G401.6 (cell line): ENCODE data around the gene PXMP4.

Experiments
- FAIRE-seq: peaks from 2 replicates; lab custom pipeline; 2012; peaks lifted over from hg19 to GRCh38; lab: Jason Lieb, UNC

Gene PXMP4

DNA sequence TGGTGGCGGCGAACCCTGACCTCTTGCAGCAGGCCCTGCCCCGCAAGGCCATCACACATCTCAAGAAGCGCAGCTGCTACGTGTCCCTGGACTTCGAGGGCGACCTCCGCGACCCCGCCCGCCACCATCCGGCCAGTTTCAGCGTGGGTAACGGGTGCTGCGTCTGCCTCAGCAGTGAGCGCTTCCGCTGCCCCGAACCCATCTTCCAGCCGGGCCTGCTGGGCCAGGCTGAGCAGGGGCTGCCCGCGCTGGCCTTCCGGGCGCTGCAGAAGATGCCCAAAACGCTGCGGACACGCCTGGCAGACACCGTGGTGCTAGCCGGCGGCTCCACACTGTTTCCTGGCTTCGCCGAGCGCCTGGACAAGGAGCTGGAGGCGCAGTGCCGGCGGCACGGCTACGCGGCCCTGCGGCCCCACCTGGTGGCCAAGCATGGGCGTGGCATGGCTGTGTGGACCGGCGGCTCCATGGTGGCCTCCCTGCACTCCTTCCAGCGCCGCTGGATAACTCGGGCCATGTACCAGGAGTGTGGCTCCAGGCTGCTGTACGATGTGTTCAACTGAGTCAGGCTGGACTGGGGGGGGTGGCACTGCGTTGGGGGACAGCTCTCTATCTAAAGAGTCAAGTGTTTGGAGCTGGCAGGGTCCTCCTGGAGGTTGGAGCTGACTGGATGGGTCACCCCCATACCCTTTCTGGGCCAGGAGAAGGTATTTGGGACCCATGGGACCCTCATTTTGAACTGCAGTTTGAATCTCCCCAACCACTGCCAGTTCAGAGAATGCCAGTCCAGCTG lies 52.2 kb downstream of the PXMP4 start:
- no peak for FAIRE-seq

DNA sequence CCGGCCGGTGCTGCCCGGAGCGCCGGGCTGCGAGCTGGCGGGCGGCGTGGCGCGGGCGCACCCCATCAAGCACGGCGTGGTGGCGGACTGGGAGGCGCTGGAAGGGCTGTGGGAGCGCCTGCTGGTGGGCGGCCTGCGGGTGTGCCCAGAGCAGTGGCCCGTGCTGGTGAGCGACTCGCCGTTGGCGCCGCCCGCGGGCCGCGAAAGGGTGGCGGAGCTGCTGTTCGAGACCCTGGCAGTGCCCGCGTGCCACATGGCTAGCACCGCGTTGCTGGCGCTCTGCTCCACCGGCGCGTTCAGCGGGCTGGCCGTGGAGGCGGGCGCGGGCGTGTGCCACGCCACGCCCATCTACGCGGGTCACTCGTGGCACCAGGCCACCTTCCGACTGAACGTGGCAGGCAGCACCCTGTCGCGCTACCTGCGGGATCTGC lies 52.9 kb downstream of the PXMP4 start:
- FAIRE-seq, result no peak

DNA sequence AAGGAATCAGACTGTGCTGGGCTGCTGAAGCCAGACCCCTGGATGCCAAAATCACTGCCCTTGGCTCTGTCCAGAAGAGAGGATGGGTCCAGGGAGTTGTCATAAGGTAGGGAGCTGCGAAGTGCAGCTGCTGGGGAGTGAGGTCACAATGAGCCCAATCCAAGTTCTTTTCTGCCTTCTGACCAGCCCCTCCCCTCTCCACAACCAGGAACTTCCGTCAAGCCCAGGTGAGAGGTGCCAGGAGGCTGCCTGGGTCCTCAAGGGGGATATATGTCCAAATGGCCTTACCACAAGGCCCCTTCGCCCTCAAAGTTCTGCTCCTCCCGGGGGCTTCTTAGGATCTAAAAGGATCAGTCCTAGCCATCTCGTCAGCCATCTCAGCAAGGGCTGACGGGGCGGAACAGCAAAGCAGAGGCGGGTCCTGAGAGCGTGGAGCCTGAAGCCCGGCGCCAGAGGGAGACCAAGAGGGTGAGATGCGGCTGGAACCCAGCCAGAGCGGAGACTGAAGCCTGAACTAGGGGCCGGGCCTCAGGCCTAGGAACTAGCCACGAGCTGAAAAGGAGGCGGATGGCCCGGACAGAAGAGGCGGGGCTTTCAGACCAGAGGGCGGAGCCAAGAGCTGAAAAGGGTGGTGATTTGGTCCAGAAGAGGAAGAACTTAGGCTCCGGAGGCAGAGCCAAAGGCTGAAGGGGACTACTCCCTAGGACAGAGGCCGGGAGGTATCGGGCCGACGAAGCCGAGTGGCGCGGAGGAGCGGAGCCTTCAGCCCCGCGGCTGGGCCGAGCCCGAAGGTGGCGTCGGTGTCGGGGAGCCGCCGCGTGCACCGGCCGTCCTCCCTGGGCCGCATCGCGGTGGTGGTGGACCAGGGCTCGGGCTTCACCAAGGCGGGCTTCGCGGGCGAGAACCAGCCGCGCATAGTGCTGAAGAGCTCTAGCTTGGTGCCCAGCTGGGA lies 53.5 kb downstream of the PXMP4 start, which contains the start of gene ACTL10:
Gene ACTL10, plus strand, starts transcription at position 651 of the 952 bp plus-strand sequence. CDS start 555 bp downstream, outside the sequence.
- no peak for FAIRE-seq

DNA sequence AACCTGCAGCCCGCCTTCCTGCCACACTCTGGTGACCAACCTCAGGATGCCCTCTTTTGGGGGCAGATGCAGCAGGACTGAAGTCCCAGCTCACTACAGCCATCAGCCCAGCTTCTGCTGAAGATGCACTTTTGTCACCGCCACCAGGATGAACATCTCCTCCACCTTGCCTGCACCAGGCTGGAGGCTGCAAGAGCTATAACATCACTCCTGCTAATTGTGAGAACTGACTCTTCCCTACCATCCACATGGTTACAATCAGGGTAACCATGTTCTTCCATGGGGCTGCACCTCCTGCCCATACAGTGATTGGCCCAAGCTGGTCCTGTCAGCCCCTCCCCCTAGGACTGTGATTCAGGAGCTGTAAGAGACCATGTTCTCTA lies 55.4 kb downstream of the PXMP4 start:
- peak; percentile 60 for FAIRE-seq

DNA sequence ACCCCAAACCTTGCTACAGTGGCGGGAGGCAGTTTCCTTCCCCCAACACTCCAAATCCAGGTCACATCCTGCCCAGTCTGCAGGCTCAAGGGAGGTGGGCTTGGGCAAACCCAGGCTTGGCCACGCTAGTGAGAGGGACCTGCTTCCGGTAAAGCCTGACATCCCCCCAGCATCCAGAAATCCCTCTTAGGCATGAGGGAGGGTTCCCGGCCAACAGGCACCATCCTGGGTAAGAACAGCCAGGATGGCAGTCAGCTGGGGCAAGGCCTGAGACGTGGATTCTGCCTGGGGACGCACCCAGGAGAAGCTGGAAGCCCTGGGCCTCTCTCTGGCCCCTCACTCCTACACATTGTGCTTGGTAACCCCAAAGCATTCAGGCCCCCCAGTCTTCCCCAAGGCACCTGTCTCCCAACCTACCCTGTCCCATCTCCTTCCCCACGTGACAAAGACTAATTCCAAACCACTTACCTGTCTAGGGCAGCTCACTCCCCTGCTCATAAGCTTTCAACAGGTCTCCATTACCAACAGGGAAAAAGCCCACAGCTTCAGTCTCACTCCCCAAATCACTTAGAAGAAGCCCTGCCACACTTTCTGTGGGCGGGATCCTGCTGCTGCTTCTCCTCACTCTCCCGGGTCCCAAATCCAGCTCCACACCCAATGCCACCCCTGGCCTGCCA lies 55.9 kb downstream of the PXMP4 start:
- FAIRE-seq, result no peak

DNA sequence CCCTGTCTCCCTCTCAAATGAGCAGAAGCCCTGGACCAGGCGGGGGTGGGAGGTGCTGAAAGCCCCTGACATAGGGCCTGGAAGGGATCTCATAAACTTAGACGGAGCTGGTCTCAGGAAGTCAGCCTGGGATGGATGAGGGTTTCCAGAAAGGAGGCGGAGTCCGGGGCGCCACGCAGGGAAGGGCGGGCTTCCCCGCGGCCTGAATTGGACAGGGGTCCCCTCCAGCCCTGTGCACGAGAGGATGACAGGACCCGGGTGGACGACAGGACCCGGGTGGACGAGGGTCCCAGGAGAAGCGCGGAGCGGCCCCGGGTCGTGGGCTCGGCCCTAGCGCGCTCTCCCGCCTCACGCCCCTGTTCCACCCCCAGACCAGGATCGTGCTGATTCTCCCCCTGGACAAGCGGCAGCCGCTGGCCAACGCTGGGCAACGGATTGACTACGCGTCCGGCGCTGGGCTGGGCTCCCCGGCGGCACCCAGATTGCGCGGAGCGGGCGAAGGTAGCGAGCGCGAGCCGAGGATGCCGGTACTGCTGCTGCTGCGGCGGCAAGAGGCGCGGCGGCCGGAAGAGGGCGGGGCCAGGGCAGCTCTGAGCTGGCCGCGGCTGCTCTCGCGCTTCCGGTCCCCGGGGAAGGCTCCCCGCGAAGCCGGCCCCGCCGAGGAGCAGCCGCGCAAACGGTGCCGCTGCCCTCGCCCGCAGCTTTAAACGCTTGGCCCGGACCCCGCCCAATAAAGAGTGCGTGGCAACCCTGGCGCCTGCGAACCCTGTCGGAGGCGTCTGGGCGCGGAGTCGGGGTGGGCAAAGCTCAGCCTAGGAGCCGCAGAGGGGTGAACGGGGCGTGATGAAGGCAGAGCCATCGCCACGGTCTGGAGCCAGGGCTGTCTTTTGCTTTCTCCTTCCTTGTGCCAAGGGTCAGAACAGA lies 56.7 kb downstream of the PXMP4 start:
- no peak for FAIRE-seq

DNA sequence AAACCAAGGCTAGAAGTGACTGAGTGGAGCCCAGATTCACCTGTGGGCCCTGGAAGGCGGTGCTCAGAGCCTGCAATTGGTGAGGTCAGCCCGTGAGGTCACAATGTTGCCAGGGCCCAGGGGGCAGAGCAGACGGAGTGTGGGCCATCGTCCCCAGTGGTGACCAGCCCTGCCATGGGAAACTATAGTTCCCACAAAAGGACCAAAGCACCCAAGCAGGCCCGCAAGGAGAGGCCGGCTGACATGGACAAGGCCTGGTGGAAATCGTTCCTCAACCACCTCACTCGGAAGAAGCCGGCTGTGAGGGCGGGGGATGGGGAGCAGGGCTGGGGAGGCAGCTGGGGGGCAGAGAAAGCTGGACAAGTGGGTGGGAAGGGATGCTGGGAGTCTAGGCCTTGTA lies 57.9 kb downstream of the PXMP4 start, which contains the start of gene C20orf144:
Gene C20orf144, plus strand, starts transcription at position 156 of the 400 bp plus-strand sequence. Its CDS starts 19 bp downstream, at position 175.
- no peak for FAIRE-seq

DNA sequence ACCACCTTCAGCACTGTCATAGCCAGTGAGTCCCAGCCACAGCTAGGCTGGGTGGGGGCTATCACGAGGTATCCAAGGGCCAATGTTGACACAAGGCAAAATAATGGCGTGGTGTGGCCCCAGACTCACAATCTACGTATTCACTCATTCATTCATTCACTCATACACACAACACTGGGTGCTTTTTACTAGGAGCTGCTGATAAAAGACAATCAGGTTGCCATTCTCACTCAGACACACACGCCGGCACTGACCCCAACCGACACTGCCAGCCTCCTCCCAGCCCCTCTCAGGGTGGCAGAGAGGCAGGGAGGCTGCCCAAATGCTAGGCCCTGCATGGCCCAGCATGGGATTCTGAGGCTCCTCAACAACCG lies 59.4 kb downstream of the PXMP4 start:
- FAIRE-seq, result no peak

DNA sequence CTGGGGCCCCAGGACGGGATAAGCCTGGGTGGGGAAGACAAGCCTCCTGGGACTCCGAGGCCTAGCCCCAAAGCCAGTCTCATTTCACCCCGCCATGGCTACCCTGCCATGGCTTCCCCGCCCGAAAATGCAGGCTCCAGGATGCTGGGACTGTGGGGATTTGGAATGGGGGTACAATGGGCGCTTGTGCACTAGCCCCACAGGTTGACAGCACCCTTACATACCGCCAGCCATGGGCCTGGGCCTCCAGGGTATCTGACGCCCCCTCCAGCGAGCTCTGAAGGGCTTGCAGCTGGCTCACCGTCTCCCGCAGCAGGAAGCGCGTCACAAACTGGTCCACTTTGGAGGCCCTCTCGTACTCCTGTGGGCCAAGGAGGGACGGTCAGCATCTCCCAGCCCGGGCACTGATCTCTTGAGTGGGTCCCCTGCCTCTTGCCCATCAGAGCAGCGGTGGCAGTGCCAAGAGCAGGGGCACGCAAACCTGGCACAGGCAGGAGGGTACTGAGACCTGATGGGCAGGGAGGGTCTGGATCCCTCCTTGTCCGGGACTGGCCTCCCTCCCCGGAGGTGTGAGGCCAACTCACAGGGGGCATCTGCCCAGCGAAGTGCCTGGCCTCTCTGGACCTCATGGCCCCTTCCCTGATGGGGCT lies 60.0 kb downstream of the PXMP4 start:
- FAIRE-seq, result no peak

DNA sequence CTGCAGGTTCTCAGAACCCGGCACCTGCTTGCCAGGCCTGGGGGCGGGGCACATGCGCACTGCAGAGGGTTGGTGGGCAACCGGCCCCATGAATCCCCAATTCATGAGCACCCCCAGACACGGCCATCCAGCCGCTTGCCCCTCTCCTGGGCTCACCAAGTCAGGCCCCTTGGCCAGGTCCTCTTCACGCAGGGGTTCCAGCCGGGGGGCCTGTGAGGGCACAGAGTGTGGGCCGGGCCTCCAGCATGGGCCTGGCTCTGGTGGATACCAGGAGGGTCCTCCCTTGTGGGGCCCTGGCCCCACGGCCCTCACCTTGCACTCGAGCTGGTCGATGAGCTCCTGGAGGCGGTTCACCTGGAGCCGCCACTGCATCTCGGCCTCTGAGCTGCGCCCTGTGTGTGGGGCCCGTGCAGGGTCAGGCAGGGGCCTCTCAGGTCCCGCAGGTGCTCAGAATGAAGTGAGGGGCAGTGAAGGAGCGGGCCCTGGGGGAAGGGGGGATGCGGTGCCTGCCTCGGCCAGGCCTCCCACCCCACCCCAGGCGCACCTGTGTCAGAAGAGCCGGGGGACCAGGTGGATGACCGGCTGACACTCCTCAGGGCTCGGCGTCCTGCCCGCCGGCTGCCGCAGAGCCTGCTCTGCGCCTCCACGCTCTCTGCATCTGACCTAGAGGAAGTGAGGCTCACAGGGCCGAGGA lies 60.6 kb downstream of the PXMP4 start:
- FAIRE-seq, result no peak

DNA sequence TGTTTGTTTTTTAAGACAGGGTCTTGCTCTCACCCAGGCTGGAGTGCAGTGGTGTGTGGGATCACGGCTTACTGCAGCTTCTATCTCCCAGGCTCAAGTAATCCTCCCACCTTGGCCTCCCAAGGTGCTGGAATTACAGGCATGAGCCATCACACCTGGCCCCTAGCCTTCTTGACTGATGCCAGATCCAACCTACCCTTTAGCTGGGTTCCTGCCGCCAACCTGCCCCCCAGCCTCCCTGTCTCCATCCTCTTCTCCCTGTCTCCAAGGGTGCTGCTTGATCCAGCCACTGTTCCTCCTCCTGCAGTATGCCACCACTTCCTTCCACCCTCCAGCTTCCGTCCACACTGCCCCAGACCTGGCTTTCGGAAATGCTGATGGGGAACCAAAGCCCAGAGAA lies 61.2 kb downstream of the PXMP4 start:
- FAIRE-seq, result no peak

DNA sequence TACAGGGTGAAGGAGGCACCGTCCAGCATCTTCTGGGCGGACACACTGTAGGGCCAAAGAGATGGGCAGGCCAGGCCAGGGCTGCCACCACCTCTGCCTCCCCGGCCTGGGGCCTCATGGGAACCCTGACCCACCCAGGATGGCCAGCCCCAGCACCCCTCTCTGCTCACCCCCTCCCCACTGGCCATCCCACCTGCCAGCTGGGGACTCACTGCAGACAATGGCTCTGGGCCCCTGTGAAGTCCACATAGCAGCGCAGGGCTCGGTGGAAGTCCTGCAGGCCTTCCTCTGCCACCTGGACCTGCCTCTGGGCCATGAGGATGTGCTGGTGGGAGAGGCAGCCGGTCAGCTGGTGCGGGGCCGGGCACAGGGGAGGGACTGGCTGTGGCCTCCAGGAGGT lies 61.6 kb downstream of the PXMP4 start:
- no peak for FAIRE-seq

DNA sequence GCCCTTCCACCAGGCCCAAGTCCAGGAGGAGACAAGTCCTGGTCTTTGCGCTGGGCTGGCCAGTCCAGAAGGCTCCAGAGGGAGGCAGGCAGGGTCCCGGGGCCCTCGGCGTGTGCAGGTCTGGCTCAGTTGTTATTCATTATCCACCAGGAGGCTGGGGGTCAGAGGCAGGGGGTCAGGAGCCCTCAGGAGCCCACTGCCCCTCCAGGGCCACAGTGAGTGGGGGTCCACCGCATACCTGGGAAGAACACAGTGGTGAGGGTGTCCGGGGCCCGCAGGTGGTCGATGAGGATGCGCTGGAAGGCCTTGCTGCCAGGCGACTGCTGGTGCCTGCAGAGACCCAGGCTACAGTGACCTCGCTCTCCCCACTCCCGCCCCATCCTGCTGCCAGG lies 62.4 kb downstream of the PXMP4 start:
- FAIRE-seq, result no peak

DNA sequence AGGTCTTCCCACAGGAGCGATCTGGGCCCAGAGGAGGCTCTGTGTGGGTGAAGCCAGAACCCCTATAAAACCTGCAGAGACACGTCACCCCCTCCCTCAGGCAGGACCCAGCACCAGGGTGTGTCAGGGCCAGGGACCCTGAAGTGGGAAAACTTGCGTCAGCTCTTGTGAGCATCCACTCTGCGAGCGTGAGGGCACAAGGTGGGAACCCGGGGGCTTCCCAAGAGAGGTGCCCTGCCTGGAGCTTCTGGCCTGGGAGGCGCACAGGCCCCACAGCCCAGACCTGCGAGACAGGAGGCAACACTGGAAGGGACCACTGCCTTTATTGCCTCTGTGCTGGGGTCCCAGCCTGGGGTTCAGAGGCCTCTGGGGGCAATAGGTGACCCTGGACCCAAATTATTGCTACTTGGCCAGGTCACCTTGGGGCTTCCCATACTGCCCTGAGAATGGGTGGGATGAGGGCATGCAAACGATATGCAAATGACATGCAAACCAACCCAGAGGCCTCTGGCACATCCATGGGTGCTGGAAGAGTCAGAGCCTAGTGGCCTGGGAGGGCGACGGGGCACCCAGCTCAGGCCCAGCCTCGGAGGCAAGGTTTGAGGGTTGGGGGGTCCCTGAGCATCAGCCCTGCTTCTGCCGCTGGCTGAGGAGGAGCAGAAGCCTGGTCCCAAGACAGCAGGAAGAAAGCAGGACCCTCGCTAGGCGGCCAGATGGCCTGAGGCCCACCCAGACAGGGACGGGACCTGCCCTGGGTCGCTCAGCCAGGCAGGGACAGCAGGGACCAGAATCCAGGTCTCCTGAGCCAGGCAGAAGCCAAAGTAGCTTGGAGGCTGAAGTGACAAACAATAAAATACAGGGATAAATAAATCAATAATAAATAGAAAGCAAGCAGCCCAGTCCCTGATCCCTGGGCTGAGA lies 63.1 kb downstream of the PXMP4 start:
- no peak for FAIRE-seq

DNA sequence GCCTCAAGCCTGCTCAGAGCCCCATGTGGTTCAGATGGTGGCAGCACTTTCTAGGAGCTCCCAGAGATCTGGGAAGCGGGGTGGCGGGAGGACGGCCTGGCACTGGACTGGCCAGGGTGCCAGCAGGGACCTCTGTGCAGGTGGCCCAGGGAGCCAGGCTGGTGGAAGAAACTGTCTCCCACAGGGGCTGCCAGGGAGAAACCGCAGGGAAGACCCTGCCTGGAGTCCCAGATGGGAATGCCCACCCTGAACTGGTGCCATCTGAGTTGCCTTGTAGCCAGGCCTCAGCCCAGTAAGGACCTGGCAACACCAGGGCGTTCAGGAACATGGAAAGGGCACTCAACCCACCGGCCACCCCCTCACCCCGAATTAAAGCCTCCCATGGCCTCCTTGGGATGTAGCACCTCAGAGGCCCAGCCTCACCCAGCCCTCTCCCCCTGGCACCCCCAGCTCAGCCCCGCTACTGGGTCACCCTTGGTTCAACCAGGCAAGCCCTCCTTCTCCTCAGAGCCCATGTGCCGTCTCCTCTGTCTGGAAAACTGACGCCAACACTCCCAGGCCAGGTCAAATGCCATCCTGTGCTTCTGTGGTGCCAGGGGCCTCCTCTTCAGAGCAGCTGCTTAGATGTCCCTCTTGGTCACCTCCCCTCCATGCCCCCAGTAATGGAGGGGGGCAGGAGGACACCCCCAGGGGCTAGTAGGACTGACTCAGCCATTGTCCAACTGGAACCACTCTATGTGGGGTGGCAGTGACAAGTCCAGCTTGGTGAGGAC lies 63.9 kb downstream of the PXMP4 start:
- FAIRE-seq, result no peak

DNA sequence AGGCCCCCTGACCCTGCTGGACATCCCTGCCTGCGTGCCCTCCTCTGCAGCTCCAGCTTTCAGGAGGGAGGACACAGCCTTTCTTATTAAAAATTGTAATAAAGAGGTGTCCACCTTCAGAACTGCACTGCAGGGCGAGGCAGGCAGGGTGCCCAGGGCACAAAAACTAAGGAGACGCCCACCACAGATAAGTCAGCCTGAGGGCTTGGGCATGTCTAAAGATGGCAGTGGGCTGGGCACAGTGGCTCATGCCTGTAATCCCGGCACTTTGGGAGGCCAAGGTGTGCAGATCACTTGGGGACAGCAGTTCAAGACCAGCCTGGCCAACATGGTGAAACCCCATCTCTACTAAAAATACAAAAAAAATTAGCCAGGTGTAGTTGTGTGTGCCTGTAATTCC lies 64.9 kb downstream of the PXMP4 start:
- FAIRE-seq, result no peak

DNA sequence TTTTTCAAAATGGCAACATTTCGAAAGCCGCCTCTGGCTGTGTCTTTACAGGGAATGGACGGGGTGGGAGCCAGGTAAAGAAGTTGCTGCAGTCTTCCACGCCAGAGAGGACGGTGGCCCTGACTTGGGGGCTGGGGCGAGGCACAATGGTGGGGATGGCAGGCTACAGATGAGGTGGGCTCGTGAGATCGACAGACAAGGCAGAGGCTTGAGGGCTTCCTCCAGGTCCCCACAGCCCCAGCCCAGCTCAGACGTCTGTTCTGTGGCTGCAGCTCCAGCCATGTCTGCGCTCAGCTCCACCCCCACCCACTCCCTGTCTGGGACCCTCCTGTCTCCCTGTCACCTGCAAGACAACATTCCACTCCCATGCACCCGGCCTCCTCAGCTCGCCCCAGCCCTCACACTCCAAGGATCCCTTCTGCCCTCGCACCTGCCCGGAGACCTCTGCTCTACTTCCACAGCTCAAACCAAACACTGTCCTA lies 65.4 kb downstream of the PXMP4 start:
- FAIRE-seq, result no peak

DNA sequence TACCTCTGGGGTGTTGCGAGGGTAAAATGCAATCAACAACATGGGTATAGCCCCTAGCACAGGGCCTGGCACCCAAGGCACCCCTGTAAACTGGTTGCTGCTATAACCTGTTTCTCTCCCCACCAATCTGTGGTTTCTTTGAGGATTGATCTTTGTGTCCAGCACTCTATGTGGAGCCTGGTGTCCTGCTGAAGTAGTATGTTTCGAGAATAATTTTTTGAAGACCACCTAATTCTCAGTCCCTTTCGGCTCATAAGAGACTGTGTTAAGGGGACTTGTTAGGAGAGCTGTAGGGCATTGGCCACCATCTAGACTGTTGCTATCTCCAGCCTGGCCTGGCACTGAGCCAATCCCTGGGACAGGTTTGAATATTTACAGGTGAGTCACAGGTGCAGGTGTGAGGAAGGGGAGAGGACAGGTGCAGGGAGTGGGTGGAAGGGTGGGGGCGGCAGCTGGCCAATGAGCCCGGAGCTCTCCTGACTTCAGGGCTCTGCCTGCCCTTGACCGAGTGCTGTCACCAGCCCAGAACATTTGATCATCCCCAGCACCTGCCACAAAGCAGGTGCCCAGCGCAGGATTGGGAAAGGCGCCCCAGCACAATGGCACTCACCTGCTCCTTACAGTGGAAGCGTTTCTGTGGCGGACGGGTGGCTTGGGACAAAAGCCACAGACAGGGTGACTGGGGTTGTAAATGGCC lies 66.1 kb downstream of the PXMP4 start:
- FAIRE-seq, result no peak
